HG03175 (cell line): ENCODE results near the gene ISM1.

Experiments used
- ATAC-seq: cut with Tn5 transposase; IDR thresholded peaks from one replicate; pipeline ENCODE4 v1.9.1; 2021; ENCODE audit warnings: mild to moderate bottlenecking, moderate library complexity; ENCODE audit not compliant: unreplicated experiment

Gene ISM1

DNA sequence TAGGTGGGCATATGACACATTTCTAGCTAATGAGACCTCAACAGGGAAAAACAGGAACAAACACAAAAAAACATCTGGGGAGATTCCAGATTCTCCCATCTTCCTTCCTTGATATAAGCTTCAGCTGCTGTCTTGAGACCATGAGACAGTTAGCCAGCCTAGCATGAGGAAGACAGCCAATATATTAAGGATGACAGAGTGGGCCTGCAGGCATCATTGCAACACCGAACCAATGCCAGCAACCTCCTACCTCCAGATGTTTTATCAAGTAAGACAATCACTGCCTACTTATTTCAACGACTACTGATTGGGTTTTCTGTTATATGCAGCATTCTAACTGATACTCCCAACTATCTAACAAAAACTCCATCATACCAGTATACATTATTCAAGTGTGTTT, 119.0 kb downstream of the ISM1 start:
- ATAC-seq: no peak

DNA sequence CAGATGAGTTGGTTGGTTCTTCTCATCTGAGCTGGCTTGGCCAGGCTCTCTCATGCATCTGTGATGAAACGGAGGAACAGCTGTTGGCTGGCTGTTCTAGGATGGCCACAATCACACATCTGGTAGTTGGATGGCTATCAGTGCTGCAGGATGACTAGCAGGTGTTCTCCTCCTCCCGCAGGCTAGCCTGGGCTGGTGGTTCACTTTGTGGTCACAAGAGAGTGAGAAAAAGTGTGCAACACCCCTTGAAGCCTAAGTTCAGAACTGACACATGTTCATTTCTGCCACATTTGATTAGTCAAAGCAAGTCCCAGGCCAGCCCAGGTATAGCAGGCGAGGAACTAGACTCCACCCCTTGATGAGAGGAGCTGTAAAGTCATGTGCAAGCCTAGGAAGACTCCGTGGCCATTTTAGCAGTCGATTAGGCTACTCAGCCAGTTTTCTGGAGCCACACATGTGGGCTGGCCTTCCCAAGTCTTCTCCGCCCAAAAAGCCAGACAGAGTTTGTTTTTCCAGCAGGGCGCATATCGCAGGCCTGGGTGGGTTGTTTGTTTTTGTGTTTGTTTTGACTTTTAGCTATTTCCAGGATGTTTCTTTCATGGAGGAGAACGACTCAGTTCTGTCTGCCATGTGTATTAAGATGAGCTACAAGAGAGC, 120.8 kb downstream of the ISM1 start:
- ATAC-seq: no peak

DNA sequence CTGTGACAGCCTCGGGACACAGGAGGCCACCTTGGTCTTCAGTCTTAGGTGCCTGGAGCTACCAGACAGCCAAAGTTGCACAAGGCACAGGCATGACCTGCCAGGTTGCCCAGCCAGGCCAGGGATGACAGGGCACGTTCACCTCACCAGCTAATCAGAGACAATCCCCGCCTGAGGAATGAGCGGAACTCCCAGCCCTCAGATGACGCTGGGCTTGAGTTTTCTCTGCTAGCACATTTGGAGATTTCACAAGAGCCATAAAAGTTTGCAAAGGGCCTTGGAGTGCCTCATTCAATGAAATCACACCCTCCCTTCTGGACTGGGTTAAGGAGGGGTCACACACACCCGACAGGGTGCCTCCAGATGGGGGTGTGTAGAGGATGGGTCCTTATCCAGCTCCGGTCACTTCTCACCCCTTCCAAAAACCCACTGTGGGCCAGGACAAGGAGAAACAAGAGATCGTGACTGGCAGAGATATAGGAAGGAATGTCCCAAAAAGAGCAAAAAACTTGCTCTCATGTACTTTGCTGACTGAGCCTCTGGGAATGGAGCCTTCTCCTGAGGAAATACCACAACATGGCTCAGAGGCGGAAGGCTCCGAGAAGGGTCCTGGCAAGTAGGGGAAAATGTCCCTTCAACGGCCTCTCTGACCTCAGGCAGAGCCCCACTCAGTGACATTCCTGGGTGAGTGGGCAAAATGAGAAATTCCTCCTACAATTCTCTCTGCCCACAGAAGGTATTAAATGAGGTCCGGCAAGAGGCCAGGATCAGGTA, 121.6 kb downstream of the ISM1 start:
- no peak for ATAC-seq

DNA sequence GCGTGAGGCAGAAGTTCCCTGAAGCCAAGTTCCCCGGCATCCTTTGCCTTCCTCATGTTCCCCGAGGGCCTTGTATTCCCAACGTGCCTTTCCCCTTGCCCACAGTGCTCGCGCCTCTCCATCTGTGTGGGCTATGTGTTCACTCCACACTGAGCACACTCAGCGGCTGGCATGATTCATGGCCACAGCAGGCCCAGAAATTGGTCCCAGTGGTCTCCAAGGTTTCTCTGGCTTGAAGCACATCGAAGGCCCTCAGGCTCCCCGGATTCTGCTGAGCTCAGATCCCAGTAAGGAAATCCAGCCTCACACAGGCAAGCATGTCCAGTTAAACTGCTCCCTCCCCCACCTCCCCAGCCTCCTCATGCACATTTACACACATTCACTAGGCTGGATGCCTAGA, 123.6 kb downstream of the ISM1 start:
- ATAC-seq: no peak

DNA sequence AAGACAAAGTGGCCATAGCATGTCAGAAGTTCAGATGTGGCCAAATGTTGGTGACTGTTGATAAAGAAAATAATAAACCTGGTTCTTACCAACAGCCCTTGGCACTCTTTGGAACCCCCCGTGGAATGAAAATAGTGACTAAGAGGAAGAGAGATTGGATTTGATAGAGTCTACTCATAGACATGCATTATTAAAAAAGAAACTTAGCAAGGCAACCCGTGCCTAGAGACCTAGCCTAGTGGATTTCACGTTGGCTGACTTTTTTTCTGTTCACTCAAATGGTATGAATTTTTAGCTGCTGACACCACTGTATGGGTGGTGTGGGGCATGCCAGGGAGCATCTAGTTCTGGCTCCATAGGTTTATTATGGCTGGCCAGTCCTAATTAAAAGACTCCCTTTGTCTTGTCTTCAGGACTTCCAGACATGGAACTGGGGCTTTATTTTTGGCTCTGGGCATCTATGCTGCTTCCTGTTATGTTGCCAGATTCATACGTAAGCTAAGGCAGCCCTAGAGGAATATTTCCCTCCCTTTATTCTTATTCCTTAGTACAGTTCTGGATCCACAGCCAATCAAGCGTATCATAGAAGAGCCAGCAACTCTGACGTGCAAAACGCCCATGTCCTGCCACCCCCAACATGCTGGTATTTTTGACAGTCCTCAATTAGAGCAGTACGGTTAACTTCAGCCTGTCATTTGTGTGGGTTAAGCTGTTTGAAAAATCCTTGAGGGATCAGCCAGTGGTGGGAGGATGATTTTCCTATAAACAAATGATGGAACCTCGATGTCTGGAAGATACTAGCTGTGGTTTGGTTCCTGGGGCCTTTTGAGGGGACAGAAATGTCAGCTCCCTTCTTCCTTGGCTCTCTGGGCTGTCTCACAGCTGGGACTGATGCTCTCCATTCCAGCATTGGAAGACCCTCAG, 127.5 kb downstream of the ISM1 start:
- ATAC-seq: no peak

DNA sequence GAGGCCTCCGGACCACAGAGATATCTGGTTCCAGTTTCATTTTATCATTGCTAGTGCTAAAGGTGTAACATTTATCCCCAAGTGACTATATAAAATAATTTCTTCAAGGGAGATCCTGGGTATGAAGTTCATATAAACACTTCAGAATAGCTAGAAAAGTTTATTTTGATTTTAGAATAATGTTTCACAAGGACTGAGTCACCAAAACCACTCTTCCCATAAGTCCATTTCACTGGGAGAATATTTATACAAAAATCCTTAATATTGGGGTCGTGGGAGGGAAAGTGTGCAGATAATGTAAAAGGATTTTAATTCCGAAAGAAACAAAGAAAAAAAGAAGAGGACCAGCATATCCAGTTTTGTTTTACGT, 128.1 kb downstream of the ISM1 start:
- ATAC-seq: no peak
